Colon (tissue), 2 donors: ENCODE results near the gene LHPP.

ENCODE experiments used
- FAIRE-seq: peaks from 2 replicates; lab custom pipeline; 2012; peaks lifted over from hg19 to GRCh38; lab: Jason Lieb, UNC
- donor health status: control.
- donor health status: control.

The LHPP gene

DNA sequence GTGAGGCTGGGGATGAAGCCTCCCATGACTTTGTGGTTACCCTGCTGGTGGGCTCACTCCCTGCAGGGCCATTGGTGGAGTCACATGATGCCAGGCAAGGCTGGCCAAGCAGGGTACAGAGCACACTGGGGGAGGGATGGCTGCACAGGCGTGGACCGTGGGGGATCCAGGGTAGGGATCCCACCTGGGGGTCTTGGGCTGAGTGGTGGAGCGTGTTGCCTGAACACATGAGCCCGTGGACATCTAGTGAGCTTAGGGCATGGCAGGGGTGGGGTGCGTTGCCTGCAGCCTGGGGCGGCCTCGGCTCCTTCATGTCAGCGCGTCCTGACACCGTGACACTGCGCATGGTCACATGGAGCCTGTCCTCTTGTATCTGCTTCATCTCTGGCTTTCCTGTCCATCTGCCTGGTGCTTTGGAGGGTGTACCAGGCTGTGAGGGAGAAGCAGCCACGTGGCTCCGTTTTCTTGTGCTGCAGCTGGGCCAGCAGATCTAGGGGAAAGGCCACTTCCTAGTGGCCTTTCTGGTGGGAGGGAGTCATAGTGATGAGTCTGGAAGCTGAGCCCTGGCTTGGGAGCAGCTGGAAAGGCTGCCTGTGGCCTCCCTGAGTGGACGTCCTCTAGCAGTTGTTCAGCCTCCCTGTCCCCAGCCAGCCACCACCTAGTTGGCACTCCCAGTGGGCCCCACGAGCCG, 96.2 kb downstream of the LHPP start:
- no peak for FAIRE-seq

DNA sequence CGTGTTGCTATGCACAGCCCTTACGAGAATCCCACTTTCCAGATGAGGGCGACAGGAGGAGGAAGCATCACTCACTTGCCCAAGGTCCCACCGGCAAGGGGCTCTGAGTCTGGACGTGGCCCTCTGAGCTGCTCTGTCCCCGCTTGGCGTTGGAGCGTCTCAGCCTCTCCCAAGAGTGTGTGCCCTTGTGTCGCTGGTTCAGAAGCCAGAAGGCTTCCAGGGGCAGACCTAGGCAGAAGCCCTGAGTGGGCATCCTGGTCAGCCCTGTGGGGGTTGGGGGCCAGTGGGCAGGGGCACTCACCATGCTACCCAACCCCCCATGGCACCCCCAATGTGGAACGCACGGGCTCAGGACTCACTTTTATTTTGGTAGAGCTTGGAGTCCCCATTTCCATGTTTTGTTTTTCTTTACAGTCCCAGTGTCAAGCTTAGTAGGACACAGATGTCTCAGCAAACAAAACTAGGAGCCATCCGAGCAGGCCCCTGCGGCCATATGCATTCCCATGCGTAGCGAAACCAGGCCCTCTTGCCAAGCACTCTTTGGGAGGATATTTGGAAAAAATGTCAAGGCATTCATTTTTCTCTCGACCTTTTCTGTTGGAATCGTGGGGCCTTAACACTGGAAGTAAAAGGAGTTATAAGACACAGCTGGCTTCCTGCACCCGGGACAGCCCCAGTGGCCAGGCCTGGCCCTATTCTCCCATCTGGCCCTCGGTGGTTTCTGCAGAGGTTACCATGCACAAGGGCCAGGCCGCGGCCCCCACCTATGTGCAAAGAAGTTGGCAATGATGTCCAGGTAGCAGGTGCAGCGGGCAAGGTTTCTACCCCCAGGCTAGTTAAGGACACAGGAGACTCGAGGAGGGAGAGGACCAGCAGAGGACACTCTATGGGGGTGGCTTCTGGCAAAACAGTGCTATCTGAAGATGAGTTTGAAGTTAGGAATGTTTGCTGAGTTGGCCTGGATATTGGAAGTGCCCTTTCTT, 97.0 kb downstream of the LHPP start:
- FAIRE-seq: no peak

DNA sequence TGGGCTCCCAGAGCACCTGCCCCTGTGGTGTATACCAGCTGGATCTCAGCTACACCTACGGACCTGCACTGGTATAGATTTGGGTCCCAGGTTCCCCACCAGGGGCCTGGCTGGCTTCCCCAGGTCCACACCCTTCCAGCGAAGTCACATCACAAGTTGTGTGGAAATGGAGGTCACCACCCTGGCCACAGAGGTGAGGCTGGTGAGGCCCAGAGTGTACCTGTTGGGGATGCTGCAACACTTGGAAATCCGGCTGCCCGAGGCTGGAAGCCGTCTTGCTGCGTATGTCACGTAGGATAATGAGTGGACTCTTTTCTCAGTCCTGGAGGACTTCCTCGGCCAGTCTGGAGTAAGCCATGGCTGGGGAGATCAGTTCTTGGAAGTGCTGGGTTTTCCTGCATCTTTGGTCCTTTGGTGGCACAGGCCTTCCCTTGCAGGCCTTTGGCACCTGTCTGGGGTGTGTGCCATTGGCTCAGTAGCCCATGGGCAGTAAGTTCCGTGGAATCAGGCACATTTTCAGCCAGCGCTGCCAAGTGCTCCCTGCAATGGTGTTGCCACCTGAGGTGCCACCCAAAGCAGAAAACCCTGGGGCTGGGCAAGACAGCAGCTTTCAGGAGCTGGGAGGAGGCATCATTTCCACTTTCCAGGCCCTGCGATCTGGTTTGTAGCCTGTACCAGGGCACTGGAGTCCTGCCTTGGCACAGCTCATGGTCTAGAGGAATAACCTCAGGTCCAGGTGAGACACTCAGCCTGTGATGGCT, 97.9 kb downstream of the LHPP start:
- FAIRE-seq: no peak

DNA sequence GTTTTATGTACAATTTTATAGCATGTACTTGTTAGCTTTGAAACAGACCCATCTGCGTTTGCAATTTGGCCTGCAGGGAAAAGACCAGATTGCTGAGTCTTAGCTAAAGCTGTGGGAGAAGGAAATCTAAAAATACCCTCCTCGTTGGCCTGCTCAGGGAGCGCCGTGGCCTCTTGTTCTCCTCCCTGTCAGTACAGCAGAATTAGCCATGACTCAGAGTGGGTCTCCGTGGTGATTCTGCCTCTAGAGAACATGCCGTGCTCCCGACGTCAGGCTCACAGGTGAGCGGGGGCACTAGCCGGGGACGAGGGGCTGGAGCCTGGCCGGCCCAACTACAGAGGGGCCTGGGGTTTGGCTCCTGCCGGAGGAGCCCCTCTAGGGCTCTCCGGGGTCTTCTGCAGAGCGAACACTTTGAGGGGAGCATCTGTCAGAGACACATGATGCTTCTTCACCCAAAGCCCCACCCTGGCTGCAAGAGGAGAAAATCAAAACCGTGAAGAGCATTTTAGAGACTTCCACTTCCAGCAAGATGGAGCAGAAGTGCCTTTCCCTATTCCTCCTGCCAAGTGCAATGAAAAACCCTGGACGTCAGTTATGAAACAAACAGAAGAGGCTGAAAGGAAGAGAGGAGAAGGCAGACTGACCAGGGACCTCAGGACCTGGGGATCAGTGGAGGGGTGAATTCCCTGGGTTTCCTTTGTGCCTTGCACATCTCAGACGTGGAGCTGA, 98.9 kb downstream of the LHPP start:
- no peak for FAIRE-seq

DNA sequence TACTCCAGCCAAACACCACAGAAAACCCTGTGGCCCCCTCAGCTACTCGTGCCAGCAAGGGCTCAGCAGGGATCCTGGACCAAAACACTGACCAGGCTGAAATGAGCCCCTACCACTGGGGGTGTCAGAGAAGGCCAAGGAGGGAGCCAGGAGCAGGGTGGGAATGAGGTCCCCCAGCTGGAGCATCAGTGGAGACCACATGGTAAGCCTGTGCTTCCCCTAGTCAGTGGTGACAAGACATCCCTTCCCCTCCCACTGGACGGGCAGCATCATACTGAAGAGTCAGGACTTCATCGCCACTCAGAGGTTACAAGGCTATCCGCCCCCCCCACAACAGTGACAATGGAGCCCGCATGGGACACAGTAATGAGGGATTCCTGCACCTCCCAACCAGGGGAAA, 99.6 kb downstream of the LHPP start:
- no peak for FAIRE-seq

DNA sequence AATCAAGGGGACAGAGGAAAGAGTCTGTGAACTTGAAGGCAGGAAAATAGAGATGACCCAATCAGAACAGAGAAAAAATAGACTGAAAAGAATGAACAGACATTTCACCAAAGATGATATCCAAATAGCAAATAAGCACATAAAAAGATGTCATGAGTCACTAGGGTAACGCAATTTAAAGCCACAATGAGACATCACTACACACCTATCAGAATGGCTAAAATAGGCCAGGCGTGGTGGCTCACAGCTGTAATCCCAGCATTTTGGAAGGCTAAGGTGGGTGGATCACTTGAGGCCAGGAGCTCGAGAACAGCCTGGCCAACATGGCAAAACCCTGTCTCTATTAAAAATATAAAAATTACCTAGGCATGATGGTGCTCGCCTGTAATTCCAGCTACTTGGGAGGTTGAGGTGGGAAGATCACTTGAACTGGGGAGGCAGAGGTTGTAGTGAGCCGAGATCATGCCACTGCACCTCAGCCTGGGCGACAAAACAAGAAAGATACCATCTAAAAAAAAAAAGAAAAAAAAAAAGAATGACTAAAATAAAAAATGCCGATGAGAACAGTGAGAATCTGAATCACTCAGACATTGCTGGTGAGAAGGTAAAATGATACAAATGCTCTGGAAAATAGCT, 100.9 kb downstream of the LHPP start:
- FAIRE-seq: no peak

DNA sequence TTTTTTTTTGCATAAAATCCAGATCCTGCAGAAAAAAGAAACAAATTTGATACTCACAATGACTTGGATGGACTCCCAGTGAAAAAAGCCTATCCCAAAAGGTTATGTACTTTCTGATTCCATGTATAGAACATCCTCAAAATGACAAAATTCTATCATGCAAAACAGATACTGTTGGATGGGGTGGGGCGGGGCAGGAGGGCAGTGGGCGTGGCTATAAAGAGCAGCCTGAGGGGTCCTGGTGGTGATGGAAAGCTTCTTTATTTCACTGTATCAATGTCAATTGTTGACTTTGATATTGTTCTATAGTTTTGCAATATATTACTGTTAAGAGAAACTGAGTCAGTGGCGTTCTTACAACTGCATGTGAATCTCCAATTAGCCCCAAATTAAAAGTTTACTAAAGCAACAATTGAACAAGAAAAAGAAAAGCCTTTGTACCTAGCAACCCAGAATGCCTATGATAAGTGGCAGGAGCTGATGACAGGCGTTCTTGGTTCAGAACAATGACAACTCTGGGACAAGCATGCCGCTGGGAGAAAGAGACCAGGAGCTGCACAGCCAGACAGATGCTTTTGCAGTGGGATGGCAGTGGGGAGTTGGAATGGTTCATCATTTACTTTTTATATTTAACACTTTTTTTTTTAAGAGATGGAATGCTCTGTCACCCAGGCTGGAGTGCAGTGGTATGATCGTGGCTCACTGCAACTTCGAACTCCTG, 101.9 kb downstream of the LHPP start:
- no peak for FAIRE-seq

DNA sequence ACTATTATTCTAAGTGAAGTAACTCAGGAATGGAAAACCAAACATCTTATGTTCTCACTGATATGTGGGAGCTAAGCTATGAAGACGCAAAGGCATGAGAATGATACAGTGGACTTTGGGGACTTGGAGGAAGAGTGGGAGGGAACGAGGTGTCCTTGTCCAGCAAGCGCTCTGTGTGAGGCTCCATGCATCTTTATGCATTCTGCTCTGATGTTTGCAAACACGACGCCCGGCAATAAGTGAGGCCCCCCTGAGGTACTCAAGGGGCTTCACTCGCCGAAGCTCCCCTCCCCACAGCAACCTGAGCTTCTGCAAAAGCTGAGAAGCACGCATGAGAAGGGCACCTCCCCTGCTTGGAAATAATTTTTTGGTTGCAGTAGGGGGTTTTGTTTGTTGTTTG, 103.3 kb downstream of the LHPP start:
- FAIRE-seq: no peak

DNA sequence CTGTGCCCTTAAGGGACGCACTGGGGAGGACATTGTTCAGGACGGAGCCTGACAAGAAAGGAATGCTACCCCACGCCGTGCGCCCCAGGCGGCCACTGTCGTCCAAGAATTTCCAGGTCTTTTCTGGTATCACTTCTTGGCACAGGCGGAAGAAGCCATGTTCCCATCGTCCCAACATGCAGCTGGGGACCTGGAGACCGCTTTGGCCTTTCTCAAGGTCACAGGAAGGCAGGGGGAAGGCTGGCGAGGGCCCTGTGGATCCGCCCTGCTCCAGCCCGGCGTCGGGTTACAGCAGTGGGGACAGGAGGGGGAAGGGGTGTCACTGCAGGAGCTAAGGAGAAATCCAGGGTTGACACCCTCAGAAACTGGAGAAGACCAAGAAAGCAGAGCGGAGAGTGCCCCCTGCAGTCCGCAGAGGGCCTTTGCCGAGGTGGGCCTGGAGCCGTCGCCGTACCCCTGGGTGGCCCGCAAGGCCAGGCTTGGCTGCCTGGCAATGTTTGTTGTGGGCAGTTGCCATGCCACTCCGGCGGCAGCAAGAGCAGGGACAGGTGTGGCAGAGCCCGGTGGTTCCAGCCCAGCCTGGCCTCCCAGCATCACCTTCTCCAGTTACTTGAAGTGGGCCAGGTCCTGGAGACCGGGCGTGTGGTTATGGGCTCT, 104.1 kb downstream of the LHPP start:
- no peak for FAIRE-seq

DNA sequence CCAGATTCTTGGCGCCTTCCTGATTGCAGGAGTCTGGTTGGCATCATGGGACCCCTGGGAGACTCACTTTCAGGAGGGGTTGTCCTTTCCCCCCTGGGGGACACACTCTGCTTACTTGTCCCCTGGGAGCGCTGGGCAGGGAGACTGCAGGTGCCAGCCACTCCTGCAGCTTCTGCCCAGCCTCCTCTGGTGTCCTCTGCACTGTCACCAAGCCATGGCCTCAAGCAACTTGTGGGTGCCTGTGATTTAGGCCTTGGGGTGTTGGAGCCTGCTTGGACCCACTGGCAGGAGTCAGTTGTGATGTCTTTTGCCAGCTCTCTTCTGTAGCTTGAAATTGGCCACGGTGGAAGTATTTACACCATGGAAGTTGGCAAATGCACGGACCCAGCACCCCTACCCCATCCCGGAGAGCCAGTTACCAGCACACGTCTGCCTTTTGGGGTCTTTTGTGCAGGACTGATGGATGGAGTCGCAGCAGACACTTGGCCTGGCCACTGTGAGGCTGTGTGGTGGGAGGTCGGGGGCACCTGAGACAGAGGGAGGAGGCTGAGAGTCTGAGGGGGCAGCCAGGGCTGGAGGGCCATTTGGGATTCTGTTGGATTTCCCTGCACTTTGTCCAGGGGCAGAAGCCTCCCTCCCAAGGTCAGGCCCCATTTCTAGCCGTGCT, 104.7 kb downstream of the LHPP start:
- no peak for FAIRE-seq

DNA sequence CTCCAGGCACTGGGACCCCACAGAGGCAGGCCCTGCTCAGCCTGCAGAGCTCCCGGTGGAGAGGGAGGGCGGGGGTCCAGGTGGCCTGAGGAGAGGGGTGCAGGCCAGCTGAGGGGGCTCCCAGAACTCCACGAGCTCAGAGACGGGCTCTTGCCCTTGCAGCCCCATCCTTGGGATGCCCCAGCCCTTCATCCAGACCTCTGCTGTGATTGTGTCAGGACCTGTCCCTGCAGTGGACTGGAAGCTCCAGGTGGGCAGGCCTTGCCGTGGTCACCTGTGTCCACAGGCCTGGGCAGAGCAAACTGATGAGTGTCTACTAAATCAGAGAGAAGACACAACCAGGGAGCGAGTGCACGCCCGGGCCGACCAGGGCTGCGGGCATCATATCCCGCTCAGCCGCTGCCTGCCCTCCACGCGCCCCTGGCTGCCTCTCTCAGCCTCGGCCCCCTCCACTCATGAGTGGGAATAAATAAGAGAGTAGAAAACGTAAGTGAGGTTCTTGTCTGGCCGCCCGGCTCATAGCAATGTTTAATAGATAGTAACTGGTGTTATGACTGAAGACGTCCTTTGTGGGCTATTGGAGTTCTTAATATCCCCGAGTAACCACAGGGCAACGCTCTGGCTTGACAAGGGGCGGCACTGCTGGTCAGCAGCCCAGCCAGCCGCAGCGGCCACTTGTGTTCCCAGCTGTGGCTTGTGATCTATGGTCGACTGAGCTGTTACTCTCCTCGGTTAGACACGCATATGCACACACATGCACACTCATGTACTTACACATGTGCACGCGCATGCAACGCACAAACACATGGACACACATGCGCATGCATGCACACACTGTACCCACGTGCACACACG, 105.6 kb downstream of the LHPP start:
- FAIRE-seq: no peak

DNA sequence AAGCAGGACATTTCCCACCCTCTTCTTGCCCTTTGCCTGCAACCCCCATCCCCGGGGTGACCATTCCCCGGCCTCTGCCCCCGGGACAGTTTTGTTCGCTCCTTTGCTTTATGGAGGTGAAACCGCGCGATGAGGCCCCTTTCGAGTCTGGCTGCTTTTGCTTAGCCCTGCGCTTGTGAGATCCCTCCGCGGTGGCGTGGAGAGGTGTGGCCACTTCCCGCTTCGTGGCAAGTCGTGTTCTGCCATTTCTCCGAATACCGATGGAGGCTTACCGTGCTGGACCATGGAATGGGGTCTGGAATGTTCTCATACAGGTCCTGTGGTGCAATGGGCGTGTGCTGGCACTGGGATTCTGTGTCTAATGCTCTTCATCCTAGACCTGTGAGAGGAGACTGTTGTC, 106.7 kb downstream of the LHPP start:
- FAIRE-seq: no peak

DNA sequence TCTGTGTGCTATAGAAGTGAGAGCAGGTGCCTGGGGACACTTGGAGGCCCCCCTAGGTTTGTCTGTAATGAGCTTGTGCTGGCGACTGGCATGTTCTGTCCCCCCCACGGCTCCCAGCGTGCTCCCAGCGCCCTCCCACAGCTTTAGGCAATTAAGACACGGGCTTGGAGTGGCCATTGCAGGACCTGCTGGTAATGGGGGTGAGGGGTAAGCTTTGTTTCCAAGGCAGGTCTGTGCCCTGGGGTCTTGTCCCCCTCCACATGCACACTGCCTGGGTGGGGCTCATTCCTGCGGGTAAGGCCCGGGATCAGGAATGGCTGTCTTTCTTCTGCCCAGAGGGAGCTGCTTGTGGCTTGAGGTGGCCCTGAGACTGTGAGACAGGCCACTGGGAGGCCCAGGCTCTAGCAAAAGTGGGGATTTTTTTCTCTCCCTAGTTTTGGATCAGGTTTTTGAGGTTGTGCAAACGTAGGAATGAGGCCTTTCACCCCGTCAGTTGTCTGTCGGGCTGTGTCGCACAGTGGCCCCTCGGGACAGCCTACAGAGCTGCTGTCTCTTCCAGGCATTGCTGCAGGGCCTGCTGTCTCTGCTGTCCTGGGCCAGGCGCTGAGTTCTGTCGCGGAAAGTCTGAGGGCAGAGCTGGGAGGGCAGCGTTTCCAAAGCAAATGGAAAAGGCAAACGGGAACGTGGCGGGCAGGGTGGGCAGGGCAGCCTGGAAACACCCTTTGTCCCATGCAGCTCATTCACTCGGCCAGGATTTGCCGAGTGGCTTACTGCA, 107.4 kb downstream of the LHPP start:
- no peak for FAIRE-seq

DNA sequence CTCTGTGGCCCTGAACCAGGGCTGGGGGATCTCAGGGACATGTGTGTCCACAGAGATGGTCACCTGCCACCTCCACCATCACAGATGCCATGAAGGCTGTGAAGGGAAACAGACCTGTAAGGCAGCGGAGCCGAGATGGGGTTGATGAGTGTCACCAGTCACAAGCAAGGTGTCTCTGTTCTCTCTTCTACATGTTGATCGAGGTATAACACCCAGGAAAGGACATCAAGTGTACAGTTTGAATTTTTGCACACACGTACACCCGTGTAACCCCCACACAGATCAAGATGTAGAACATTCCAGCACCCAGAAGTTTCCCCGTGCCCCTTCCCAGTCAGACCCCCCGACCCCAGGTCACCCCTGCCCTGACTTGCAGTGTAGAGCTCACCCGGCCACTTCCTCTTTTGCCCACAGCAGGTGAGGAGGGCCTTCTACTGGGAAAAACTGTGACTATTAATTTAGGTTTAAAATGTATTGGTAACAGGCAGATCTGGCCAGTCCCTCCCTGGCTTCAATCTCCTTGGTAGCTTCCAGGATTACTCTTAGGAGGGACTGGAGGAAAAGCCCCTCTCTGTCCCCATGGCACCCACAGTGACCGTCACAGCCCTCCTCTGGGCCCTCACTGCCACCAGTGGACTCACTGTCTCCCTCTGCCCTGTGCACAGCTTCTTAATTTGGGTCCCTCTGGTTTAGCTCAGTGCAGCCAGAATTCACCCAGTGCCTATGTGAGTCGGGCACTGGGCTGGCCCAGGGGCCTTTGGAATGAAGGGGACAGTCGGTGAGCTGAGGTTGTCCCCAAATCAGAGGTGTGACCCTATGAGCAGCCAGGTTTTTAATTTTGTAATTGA, 108.2 kb downstream of the LHPP start:
- FAIRE-seq: no peak

DNA sequence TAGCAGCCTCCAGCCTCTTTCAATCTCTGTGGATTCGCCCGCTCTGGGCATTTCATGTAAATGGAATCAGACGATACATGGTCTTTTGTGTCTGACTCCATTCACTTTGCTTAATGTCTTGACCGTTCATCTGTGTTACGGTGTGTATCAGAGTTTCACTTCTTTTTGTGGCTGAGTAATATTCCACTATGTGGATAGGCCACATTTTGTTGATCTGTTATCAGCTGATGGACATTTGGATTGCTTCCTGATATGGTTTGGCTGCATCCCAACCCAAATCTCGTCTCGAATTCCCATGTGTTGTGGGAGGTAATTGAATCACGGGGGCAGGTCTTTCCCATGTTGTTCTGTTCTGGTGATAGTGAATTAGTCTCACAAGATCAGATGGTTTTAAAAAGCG, 109.0 kb downstream of the LHPP start:
- FAIRE-seq: no peak

DNA sequence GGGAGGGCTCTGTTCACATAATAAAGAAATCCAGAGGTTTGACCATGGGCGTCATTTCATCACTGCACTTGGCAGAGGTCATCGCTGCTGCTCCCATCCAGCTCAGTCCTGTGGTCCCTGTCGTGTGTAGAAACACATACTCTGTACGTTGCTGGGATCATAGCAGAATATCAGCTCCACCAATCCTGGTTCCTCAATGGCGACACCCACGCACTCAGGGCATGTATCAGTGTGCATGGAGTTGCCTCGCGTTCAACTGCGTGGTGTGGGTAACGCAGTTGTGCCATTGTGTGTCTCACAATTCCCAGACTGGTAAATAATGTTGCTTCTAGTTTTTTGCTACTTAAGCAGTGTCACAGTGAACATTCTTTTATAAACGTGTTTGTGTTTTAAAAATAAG, 111.1 kb downstream of the LHPP start:
- FAIRE-seq: no peak
